ENCODE data around the gene CDC42BPB. TPM values are rescaled to one million over a fixed set of nuclear protein-coding genes. Genes with fewer than 3 reads are reported as not detected.

Gene CDC42BPB
- total RNA-seq, 3 donors from 2014 or later, result 64.0 to 110 (median 98.0) TPM

GRCh38 chr14:102907980-102908730 lies 149.2 kb downstream of the CDC42BPB start:
- H3K36me3 ChIP-seq, result no peaks in the 10 kb centered on the region
- no peaks in the 10 kb centered on the region for H3K4me1 ChIP-seq
- intact Hi-C loops (cut with DNase I; ENCODE audit: low total_unique reads), result no loop called here
- H3K4me3 ChIP-seq, result no peak overlapping the region
- no peaks in the 10 kb centered on the region for H3K9me3 ChIP-seq
- TF ChIP-seq POLR2A (IDR thresholded peaks at IDR 0.05) (no peak), CTCF (IDR thresholded peaks at IDR 0.05) (no peak), POLR2AphosphoS5 (IDR thresholded peaks at IDR 0.05) (no peak)
- no peak for DNase-seq (ENCODE audit: low spot score in 2 of 2)
- H3K27me3 ChIP-seq, result no peaks in the 10 kb centered on the region
- no peak overlapping the region for H3K27ac ChIP-seq

GRCh38 chr14:102907303-102907844 lies 150.0 kb downstream of the CDC42BPB start:
- no peaks in the 10 kb centered on the region for H3K27me3 ChIP-seq
- TF ChIP-seq CTCF (IDR thresholded peaks at IDR 0.05) (no peak), POLR2A (IDR thresholded peaks at IDR 0.05) (no peak), POLR2AphosphoS5 (IDR thresholded peaks at IDR 0.05) (no peak)
- no peak for DNase-seq (ENCODE audit: low spot score in 2 of 2)
- intact Hi-C loops (cut with DNase I; ENCODE audit: low total_unique reads), result no loop called here
- no peaks in the 10 kb centered on the region for H3K9me3 ChIP-seq
- no peaks in the 10 kb centered on the region for H3K4me1 ChIP-seq
- H3K4me3 ChIP-seq, result no peak overlapping the region
- H3K27ac ChIP-seq, result no peak overlapping the region
- H3K36me3 ChIP-seq, result no peaks in the 10 kb centered on the region

GRCh38 chr14:102906616-102907302 lies 150.6 kb downstream of the CDC42BPB start:
- Histone ChIP-seq H3K9me3 (no peaks in the 10 kb centered on the region), H3K4me3 (no peak overlapping the region), H3K4me1 (no peaks in the 10 kb centered on the region), H3K27me3 (no peaks in the 10 kb centered on the region), H3K27ac (no peak overlapping the region), H3K36me3 (no peaks in the 10 kb centered on the region)
- DNase-seq (ENCODE audit: low spot score in 2 of 2), result no peak
- intact Hi-C loops (cut with DNase I; ENCODE audit: low total_unique reads), result no loop called here
- TF ChIP-seq POLR2A (IDR thresholded peaks at IDR 0.05) (no peak), CTCF (IDR thresholded peaks at IDR 0.05) (no peak), POLR2AphosphoS5 (IDR thresholded peaks at IDR 0.05) (no peak)

- no peak for DNase-seq (ENCODE audit: low spot score in 2 of 2)
- no peak overlapping the region for H3K4me3 ChIP-seq
- H3K36me3 ChIP-seq, result no peaks in the 10 kb centered on the region
- no peaks in the 10 kb centered on the region for H3K4me1 ChIP-seq
- intact Hi-C loops (cut with DNase I; ENCODE audit: low total_unique reads), result no loop called here
- no peaks in the 10 kb centered on the region for H3K9me3 ChIP-seq
- no peak overlapping the region for H3K27ac ChIP-seq
- TF ChIP-seq CTCF (IDR thresholded peaks at IDR 0.05) (no peak), POLR2A (IDR thresholded peaks at IDR 0.05) (no peak), POLR2AphosphoS5 (IDR thresholded peaks at IDR 0.05) (no peak)
- no peaks in the 10 kb centered on the region for H3K27me3 ChIP-seq
These were observed 151.9 kb downstream of the CDC42BPB start for GRCh38 chr14:102905116-102906108.

Measured in breast epithelium (tissue), 4 donors.